Measurements from ENCODE around the gene LRBA. TPM values are rescaled to one million over a fixed set of nuclear protein-coding genes. Genes with fewer than 3 reads are reported as not detected.

LRBA gene
- total and polyA plus RNA-seq, 12 donors: 6.2 to 31.2 (median 23.9) TPM

- DNase-seq (no peak), ATAC-seq (no peak)
- H3K36me3 ChIP-seq: no peaks in the 10 kb centered on the region
- intact Hi-C loops (cut with DNase I): no loop called here
- TF ChIP-seq, protein P1, sequence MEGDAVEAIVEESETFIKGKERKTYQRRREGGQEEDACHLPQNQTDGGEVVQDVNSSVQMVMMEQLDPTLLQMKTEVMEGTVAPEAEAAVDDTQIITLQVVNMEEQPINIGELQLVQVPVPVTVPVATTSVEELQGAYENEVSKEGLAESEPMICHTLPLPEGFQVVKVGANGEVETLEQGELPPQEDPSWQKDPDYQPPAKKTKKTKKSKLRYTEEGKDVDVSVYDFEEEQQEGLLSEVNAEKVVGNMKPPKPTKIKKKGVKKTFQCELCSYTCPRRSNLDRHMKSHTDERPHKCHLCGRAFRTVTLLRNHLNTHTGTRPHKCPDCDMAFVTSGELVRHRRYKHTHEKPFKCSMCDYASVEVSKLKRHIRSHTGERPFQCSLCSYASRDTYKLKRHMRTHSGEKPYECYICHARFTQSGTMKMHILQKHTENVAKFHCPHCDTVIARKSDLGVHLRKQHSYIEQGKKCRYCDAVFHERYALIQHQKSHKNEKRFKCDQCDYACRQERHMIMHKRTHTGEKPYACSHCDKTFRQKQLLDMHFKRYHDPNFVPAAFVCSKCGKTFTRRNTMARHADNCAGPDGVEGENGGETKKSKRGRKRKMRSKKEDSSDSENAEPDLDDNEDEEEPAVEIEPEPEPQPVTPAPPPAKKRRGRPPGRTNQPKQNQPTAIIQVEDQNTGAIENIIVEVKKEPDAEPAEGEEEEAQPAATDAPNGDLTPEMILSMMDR (IDR thresholded peaks at IDR 0.05): no peak
- no peaks in the 10 kb centered on the region for H3K27me3 ChIP-seq
- WGBS, 2 donors: 95% methylated on average over 2 of the region's 2 CpGs
- H3K27ac ChIP-seq: no peak overlapping the region
- H3K4me1 ChIP-seq: no peaks in the 10 kb centered on the region
- H3K4me3 ChIP-seq: no peak overlapping the region
- no peaks in the 10 kb centered on the region for H3K9me3 ChIP-seq
Observed at GRCh38 chr4:150799207-150799606, 215.9 kb downstream of the LRBA start.

GRCh38 chr4:150794706-150795105, 220.4 kb downstream of the LRBA start:
- H3K4me3 ChIP-seq: no peak overlapping the region
- no peak overlapping the region for H3K27ac ChIP-seq
- no peaks in the 10 kb centered on the region for H3K36me3 ChIP-seq
- TF ChIP-seq, protein P1 (IDR thresholded peaks at IDR 0.05): no peak
- ATAC-seq (no peak), DNase-seq (no peak)
- intact Hi-C loops (cut with DNase I): no loop called here
- H3K9me3 ChIP-seq: no peaks in the 10 kb centered on the region
- H3K4me1 ChIP-seq: no peaks in the 10 kb centered on the region
- H3K27me3 ChIP-seq: no peaks in the 10 kb centered on the region
- WGBS, 2 donors: 83 to 92% methylated on average over 2 of the region's 2 CpGs

GRCh38 chr4:150789864-150790263, 225.2 kb downstream of the LRBA start:
- intact Hi-C loops (cut with DNase I): no loop called here
- TF ChIP-seq, protein P1 (IDR thresholded peaks at IDR 0.05): no peak
- Histone ChIP-seq H3K4me1 (no peaks in the 10 kb centered on the region), H3K36me3 (no peaks in the 10 kb centered on the region), H3K27me3 (no peaks in the 10 kb centered on the region), H3K27ac (no peak overlapping the region), H3K4me3 (no peak overlapping the region), H3K9me3 (no peaks in the 10 kb centered on the region)
- DNase-seq (no peak), ATAC-seq (no peak)

GRCh38 chr4:150784939-150785338, 230.1 kb downstream of the LRBA start:
- TF ChIP-seq, protein P1 (IDR thresholded peaks at IDR 0.05): no peak

More at GRCh38 chr4:150784939-150785338, 230.1 kb downstream of the LRBA start:
- intact Hi-C loops (cut with DNase I): no loop called here
- ATAC-seq (no peak), DNase-seq (no peak)
- Histone ChIP-seq H3K9me3 (no peaks in the 10 kb centered on the region), H3K27ac (no peak overlapping the region), H3K36me3 (no peaks in the 10 kb centered on the region), H3K27me3 (no peaks in the 10 kb centered on the region), H3K4me1 (peaks cover 0 to 19% (median 10%) of the 10 kb centered on the region in 9 donors), H3K4me3 (no peak overlapping the region)
- WGBS, 2 donors: 83 to 87% methylated on average over 8 of the region's 8 CpGs
